K562 (cell line): ENCODE data around the gene APC. TPM values are rescaled to one million over a fixed set of nuclear protein-coding genes. Genes with fewer than 3 reads are reported as not detected.

Source experiments
- ATAC-seq: fragments of 200-7000 bp; cut with Tn5 transposase; 3 replicates; pipeline ENCODE4 v1.9.1; 2020; ENCODE audit warnings: moderate library complexity
- BruUV-seq: library from RNA; stranded (reverse); fragments of 400-500 nt; replicated peaks from 2 replicates; lab custom pipeline; 2021; lab: Mats Ljungman, UMichigan
- CTCF ChIA-PET: fragments of 300-600 bp; formaldehyde crosslinking; extraction: SDS; loops from one replicate; lab custom pipeline; 2021; ENCODE audit warnings: low intra/inter-chr PET ratio; lab: Yijun Ruan, JAX
- POLR2A ChIA-PET: fragments of 300-600, 350-650 bp; sonication (Branson Sonifier 250); formaldehyde crosslinking; extraction: SDS; loops from one replicate; lab custom pipeline; 2021; ENCODE audit warnings: antibody characterized with exemption, inconsistent platforms; lab: Yijun Ruan, JAX
- DNase-seq, 4 experiments: peaks; one replicate each; pipeline versions ENCODE4 v3.0.0 to v3.0.0-alpha.2; 2011 to 2018; ENCODE audit warnings: low spot score in 3 of 4, mixed read lengths in 3 of 4; ENCODE audit errors: extremely low read depth in 1 of 4
- FAIRE-seq: peaks from 2 replicates; lab custom pipeline; 2011; peaks lifted over from hg19 to GRCh38; lab: Jason Lieb, UNC
- H2AFZ ChIP-seq: 2 replicates; pipeline ENCODE4 v1.6.0; 2011; ENCODE audit warnings: low read depth, low read length, control low read depth, inconsistent platforms
- H3K27ac ChIP-seq: fragments of 200-600 bp; 3 replicates; pipeline ENCODE4 v1.8.0; 2011; ENCODE audit warnings: low read depth, mild to moderate bottlenecking, control low read depth, inconsistent platforms, low read length, moderate library complexity, mixed read lengths; ENCODE audit errors: extremely low read depth
- H3K27me3 ChIP-seq, 2 experiments: fragments of 300-600 bp in 1 of 2; 2 replicates in 1 of 2; 3 replicates in 1 of 2; pipeline versions ENCODE4 v1.6.0 to v1.8.0; 2011; ENCODE audit warnings: inconsistent platforms in 2 of 2, low read length in 2 of 2, mild to moderate bottlenecking in 1 of 2, mixed read lengths in 1 of 2, moderate library complexity in 1 of 2; ENCODE audit not compliant: control insufficient read depth in 2 of 2, insufficient read depth in 2 of 2
- H3K36me3 ChIP-seq: fragments of 300-600 bp; 3 replicates; pipeline ENCODE4 v1.8.0; 2011; ENCODE audit warnings: mild to moderate bottlenecking, low read length, inconsistent platforms; ENCODE audit not compliant: control insufficient read depth, insufficient read depth
- H3K4me1 ChIP-seq, 2 experiments: fragments of 200-600 bp in 1 of 2; replicated peaks in 1 of 2; 2 replicates in 1 of 2; 3 replicates in 1 of 2; pipeline versions ENCODE4 v1.5.1 to v1.8.0; 2011; ENCODE audit warnings: inconsistent platforms in 2 of 2, low read length in 2 of 2, mild to moderate bottlenecking in 1 of 2, mixed read lengths in 1 of 2, moderate library complexity in 1 of 2; ENCODE audit not compliant: control insufficient read depth in 2 of 2, insufficient read depth in 2 of 2
- H3K4me2 ChIP-seq: 2 replicates; pipeline ENCODE4 v1.6.1; 2011; ENCODE audit warnings: low read length, control low read depth, inconsistent platforms, mixed read lengths; ENCODE audit not compliant: insufficient read depth
- H3K4me3 ChIP-seq: fragments of 200-600 bp; sonication (generic), shearing (Covaris generic); 2 replicates; pipeline ENCODE4 v1.5.1; 2016; ENCODE audit warnings: control low read depth, inconsistent platforms
- H3K79me2 ChIP-seq: fragments of 200-600 bp; 3 replicates; pipeline ENCODE4 v1.8.0; 2011; ENCODE audit warnings: low read length, inconsistent platforms; ENCODE audit not compliant: control insufficient read depth, insufficient read depth
- H3K9ac ChIP-seq, 2 experiments: 2 replicates each; pipeline versions ENCODE4 v1.6.0 to v1.6.1; 2011; ENCODE audit warnings: low read depth in 2 of 2, low read length in 2 of 2, control low read depth in 1 of 2, inconsistent platforms in 1 of 2, mild to moderate bottlenecking in 1 of 2, mixed read lengths in 1 of 2; ENCODE audit not compliant: insufficient read depth in 1 of 2
- H3K9me1 ChIP-seq: one replicate; pipeline ENCODE4 v1.6.0; 2011; ENCODE audit warnings: inconsistent platforms, mild to moderate bottlenecking, low read length, moderate library complexity; ENCODE audit not compliant: control insufficient read depth, insufficient read depth
- H3K9me3 ChIP-seq: replicated peaks from 2 replicates; pipeline ENCODE4 v1.5.1; 2011; ENCODE audit warnings: low read depth, low read length, inconsistent platforms; ENCODE audit not compliant: control insufficient read depth, insufficient read depth
- H4K20me1 ChIP-seq: replicated peaks from 2 replicates; pipeline ENCODE4 v1.6.1; 2011; ENCODE audit warnings: low read length, inconsistent platforms, mixed read lengths; ENCODE audit not compliant: control insufficient read depth, insufficient read depth
- CCNT2 ChIP-seq: IDR thresholded peaks from 2 replicates; pipeline ENCODE4 v1.6.1; 2011; ENCODE audit warnings: borderline replicate concordance, low read depth, mild to moderate bottlenecking, moderate library complexity, mixed read lengths, low read length; ENCODE audit not compliant: insufficient read length; ENCODE audit errors: extremely low read depth
- FOS ChIP-seq: IDR thresholded peaks from 3 replicates; pipeline ENCODE4 v1.6.1; 2011; ENCODE audit not compliant: insufficient read length; ENCODE audit errors: extremely low read depth
- MTA3 ChIP-seq: fragments of 450-650 bp; formaldehyde crosslinking; IDR thresholded peaks from 2 replicates; pipeline ENCODE4 v1.6.1; 2017; ENCODE audit warnings: mild to moderate bottlenecking, borderline replicate concordance
- MYBL2 ChIP-seq, 2 experiments: fragments of 450-650 bp in 1 of 2; sonication (generic) in 1 of 2; formaldehyde crosslinking in 1 of 2; IDR thresholded peaks; 2 replicates each; pipeline versions ENCODE4 v1.6.1 to v1.8.1; 2017 to 2022; ENCODE audit warnings: borderline replicate concordance in 1 of 2, inconsistent platforms in 1 of 2, low read depth in 1 of 2, mild to moderate bottlenecking in 1 of 2, missing genetic modification reagents in 1 of 2, moderate library complexity in 1 of 2
- PCBP2 ChIP-seq: fragments of 200-400 bp; formaldehyde crosslinking; IDR thresholded peaks from 2 replicates; pipeline ENCODE4 v1.6.1; 2018; ENCODE audit warnings: low read length, low read depth, mild to moderate bottlenecking, moderate library complexity; ENCODE audit not compliant: poor library complexity, severe bottlenecking
- POLR2AphosphoS5 ChIP-seq: IDR thresholded peaks from 2 replicates; pipeline ENCODE4 v1.6.1; 2011; ENCODE audit warnings: mild to moderate bottlenecking, low read depth, low read length, moderate library complexity; ENCODE audit not compliant: control insufficient read depth, insufficient read depth
- RAD21 ChIP-seq, 2 experiments: fragments of 250-450 bp in 1 of 2; fragments of 450-650 bp in 1 of 2; sonication (Bioruptor Pico) in 1 of 2; formaldehyde crosslinking in 1 of 2; IDR thresholded peaks in 1 of 2; conservative IDR thresholded peaks in 1 of 2; 2 replicates each; pipeline versions ENCODE4 v1.4.0 to v1.8.0; 2020 to 2022; ENCODE audit warnings: mild to moderate bottlenecking in 2 of 2, moderate library complexity in 1 of 2
- RBM14 ChIP-seq: fragments of 200-400 bp; formaldehyde crosslinking; IDR thresholded peaks from 2 replicates; pipeline ENCODE4 v1.6.1; 2018; ENCODE audit warnings: low read depth, mild to moderate bottlenecking, low read length, moderate library complexity, borderline replicate concordance; ENCODE audit not compliant: insufficient read depth
- SMARCA5 ChIP-seq: fragments of 450-650 bp; IDR thresholded peaks from 2 replicates; pipeline ENCODE4 v1.6.1; 2016
- SMARCC2 ChIP-seq: fragments of 450-650 bp; IDR thresholded peaks from 2 replicates; pipeline ENCODE4 v1.6.1; 2017; ENCODE audit warnings: antibody characterized with exemption, moderate library complexity, mild to moderate bottlenecking, low read depth
- TAF1 ChIP-seq: IDR thresholded peaks from 2 replicates; pipeline ENCODE4 v1.6.1; 2011; ENCODE audit warnings: mild to moderate bottlenecking, low read length, moderate library complexity; ENCODE audit not compliant: insufficient read depth, control insufficient read depth, severe bottlenecking; ENCODE audit errors: extremely low read depth
- ZNF23 ChIP-seq: fragments of 250-450 bp; sonication (Bioruptor Pico); IDR thresholded peaks from 2 replicates; pipeline ENCODE4 v1.4.0; 2020; ENCODE audit warnings: mild to moderate bottlenecking
- WGBS: fragments of 100-300 bp; shearing (Covaris generic); methylation state at CpG from one replicate; pipeline ENCODE4 v1.1.6; 2016; ENCODE audit warnings: low coverage, mixed read lengths; ENCODE audit not compliant: insufficient coverage; ENCODE audit errors: missing lambda C conversion rate; 5-methylcytosine and 5-hydroxymethylcytosine counted together
- in situ Hi-C: fragments of 300-500 bp; cut with MboI; formaldehyde crosslinking; loops from 4 replicates; pipeline ENCODE4 v1.15.0; 2018; ENCODE audit warnings: inconsistent platforms, mixed read lengths
- intact Hi-C: fragments of 100-400 bp; cut with micrococcal nuclease; formaldehyde crosslinking; loops from 2 replicates; pipeline ENCODE4 v1.14.2; 2022
- polyA plus RNA-seq, 8 experiments: library from polyadenylated mRNA; depleted of rRNA in 4 of 8; stranded (reverse) in 5 of 8; unstranded in 3 of 8; fragments of >200 nt; fragmentation: Nextera tagmentation in 2 of 8; fragmentation: Illumina TruSeq in 1 of 8; extraction: Ambion mirVana in 2 of 8; extraction: Trizol in 1 of 8; gene quantifications; 2 replicates each; pipeline versions ENCODE4 v1.2.1 to v1.2.3, GENCODE V29; 2011 to 2014; ENCODE audit warnings: inconsistent platforms in 1 of 8, missing spikeins in 1 of 8
- total RNA-seq, 7 experiments: library from RNA; depleted of rRNA in 6 of 7; stranded (reverse); fragments of >200 nt in 6 of 7; fragmentation: Illumina TruSeq in 2 of 7; extraction: Trizol in 2 of 7; gene quantifications; 2 replicates each; pipeline versions ENCODE4 v1.2.1 to v1.2.3, GENCODE V29; 2011 to 2021; ENCODE audit warnings: low replicate concordance in 1 of 7
- TF ChIP-seq, protein P1 (sequence below): sonication (generic); formaldehyde crosslinking; IDR thresholded peaks from 2 replicates; pipeline ENCODE4 v1.8.0; 2022; ENCODE audit warnings: mild to moderate bottlenecking, low read depth, missing genetic modification reagents
- TF ChIP-seq, protein P2 (sequence below): fragments of 250-450 bp; sonication (Bioruptor Pico); IDR thresholded peaks from 2 replicates; pipeline ENCODE4 v1.8.0; 2022; ENCODE audit warnings: moderate library complexity, mild to moderate bottlenecking, inconsistent platforms

Gene APC
- total and polyA plus RNA-seq, 9 of the 15 experiments (the other 6 are each of a cell fraction or from before 2014, with no cell fraction given), result 5.7 to 29.5 (median 15.4) TPM

DNA sequence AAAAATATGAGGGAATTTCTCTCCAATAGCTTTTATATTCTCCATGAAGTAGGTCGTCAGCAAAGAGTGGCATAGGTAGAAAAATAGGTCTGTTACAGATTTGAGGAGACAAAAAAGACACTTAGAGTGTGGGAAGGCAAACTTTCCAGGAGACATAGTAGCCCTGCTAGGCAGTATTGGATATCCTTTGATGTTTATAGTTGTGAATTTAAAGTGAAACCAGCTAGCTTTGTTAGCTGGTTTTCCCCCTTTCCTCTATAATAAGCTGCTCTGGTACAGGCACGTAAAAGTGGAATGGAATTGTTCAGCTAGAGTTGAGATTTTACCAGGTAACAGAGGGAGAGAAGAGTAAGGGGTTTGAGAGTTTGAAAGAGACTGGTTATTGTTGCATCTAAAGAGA is 17.1 kb upstream of the APC start (continued):
- TF ChIP-seq, protein P1, sequence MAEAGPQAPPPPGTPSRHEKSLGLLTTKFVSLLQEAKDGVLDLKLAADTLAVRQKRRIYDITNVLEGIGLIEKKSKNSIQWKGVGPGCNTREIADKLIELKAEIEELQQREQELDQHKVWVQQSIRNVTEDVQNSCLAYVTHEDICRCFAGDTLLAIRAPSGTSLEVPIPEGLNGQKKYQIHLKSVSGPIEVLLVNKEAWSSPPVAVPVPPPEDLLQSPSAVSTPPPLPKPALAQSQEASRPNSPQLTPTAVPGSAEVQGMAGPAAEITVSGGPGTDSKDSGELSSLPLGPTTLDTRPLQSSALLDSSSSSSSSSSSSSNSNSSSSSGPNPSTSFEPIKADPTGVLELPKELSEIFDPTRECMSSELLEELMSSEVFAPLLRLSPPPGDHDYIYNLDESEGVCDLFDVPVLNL, result no peak
- TF ChIP-seq CCNT2, result no peak
- no peak for TF ChIP-seq SMARCA5
- TF ChIP-seq RBM14, result no peak
- TF ChIP-seq SMARCC2, result no peak
- no peak for TF ChIP-seq RAD21 (CRISPR knock-in tag; conservative IDR thresholded peaks at IDR 0.05 in 1 of 2, IDR thresholded peaks at IDR 0.05 in 1 of 2)
- no peak for TF ChIP-seq POLR2AphosphoS5
- no peak for TF ChIP-seq TAF1
- TF ChIP-seq PCBP2, result no peak

DNA sequence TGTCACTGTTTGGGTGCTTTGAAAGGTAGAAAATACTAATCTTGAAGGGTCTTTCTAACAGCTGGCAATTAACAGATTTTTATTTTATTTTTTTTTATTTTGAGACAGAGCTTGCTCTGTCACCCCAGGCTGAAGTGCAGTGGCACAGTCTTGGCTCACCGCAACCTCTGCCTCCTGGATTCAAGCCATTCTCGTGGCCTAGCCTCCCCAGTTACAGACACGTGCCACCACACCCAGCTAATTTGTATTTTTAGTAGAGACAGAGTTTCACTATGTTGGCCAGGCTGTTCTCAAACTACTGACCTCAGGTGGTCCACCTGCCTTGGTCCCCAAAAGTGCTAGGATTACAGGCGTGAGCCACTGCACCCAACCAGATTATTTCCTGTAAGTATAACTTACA is 12.8 kb upstream of the APC start:
- DNase-seq (no peak), ATAC-seq (no peak), FAIRE-seq (no peak)
- POLR2A ChIA-PET, result interaction anchor here (0.6 to 2.2 kb wide), 5 partner anchors 10 to 40 kb away, joined by 3 to 7 read pairs (median 5); no protein-coding TSS in a partner anchor
- no peaks in the 10 kb centered on the region for H3K4me1 ChIP-seq
- intact Hi-C loops, result no loop called here
- H3K27me3 ChIP-seq, result no peaks in the 10 kb centered on the region
- H3K4me3 ChIP-seq, result no peak overlapping the region
- no peak overlapping the region for H3K9ac ChIP-seq
- no peak for TF ChIP-seq MTA3
- no peak for TF ChIP-seq MYBL2 (IDR thresholded peaks at IDR 0.05; ENCODE audit: low read depth)
- no peak for TF ChIP-seq MYBL2 (CRISPR knock-in tag; IDR thresholded peaks at IDR 0.05; ENCODE audit: borderline replicate concordance)
- no peak for TF ChIP-seq ZNF23 (CRISPR knock-in tag)
- TF ChIP-seq FOS, result no peak
- TF ChIP-seq, protein P2, sequence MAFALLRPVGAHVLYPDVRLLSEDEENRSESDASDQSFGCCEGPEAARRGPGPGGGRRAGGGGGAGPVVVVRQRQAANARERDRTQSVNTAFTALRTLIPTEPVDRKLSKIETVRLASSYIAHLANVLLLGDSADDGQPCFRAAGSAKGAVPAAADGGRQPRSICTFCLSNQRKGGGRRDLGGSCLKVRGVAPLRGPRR (CRISPR knock-in tag), result no peak
- WGBS, result 63% methylated on average over 4 of the region's 4 CpGs
- H2AFZ ChIP-seq, result no peak overlapping the region
- H3K79me2 ChIP-seq, result peaks cover 9% of the 10 kb centered on the region; the same call in 1 of the 3 replicates
- H3K27ac ChIP-seq, result no peak overlapping the region
- H3K9me1 ChIP-seq, result no peaks in the 10 kb centered on the region
- H3K36me3 ChIP-seq, result no peaks in the 10 kb centered on the region
- CTCF ChIA-PET, result no interaction called here
- in situ Hi-C loops, result no loop called here
- H4K20me1 ChIP-seq, result no peaks in the 10 kb centered on the region
- H3K9me3 ChIP-seq, result no peaks in the 10 kb centered on the region
- no TSS peak for BruUV-seq
- no peak overlapping the region for H3K4me2 ChIP-seq
